Fibroblast of mammary gland (primary cell): ENCODE results near the gene PRR23E.

Experiments used
- DNase-seq: peaks from one replicate; pipeline ENCODE4 v3.0.0-alpha.2; 2010; ENCODE audit warnings: low read depth
- H3K4me3 ChIP-seq: 2 replicates; pipeline ENCODE4 v1.5.1; 2011; ENCODE audit warnings: low read depth, mild to moderate bottlenecking, low read length, moderate library complexity; ENCODE audit not compliant: control insufficient read depth
- CTCF ChIP-seq: conservative IDR thresholded peaks from 2 replicates; pipeline ENCODE4 v1.5.1; 2011; ENCODE audit warnings: low read depth, low read length, inconsistent platforms; ENCODE audit not compliant: control insufficient read depth, insufficient read depth

PRR23E gene

GRCh38 chr3:127197300-127198189, 4.6 kb downstream of the PRR23E start:
- TF ChIP-seq CTCF, result no peak
- no peak overlapping the region for H3K4me3 ChIP-seq
- no peak for DNase-seq

- DNase-seq, result no peak
Measured at GRCh38 chr3:127200086-127200691, 7.3 kb downstream of the PRR23E start.

GRCh38 chr3:127203024-127203423, 10.1 kb downstream of the PRR23E start:
- DNase-seq, result no peak
- TF ChIP-seq CTCF, result no peak
- no peak overlapping the region for H3K4me3 ChIP-seq

More at GRCh38 chr3:127200086-127200691, 7.3 kb downstream of the PRR23E start:
- no peak overlapping the region for H3K4me3 ChIP-seq
- TF ChIP-seq CTCF, result no peak

GRCh38 chr3:127204841-127205582, 12.1 kb downstream of the PRR23E start:
- no peak for TF ChIP-seq CTCF
- no peak for DNase-seq
- no peak overlapping the region for H3K4me3 ChIP-seq

- no peak overlapping the region for H3K4me3 ChIP-seq
- TF ChIP-seq CTCF, result no peak
- no peak for DNase-seq
Measured at GRCh38 chr3:127206154-127206553, 13.2 kb downstream of the PRR23E start.

GRCh38 chr3:127206611-127207516, 13.9 kb downstream of the PRR23E start:
- no peak for TF ChIP-seq CTCF
- no peak overlapping the region for H3K4me3 ChIP-seq
- DNase-seq, result no peak
